GM18511 (cell line): Measurements from ENCODE around the gene TMEM132C.

Experiments used
- ATAC-seq: cut with Tn5 transposase; IDR thresholded peaks from one replicate; pipeline ENCODE4 v1.9.1; 2021; ENCODE audit warnings: mild to moderate bottlenecking, moderate library complexity; ENCODE audit not compliant: unreplicated experiment

TMEM132C gene

DNA sequence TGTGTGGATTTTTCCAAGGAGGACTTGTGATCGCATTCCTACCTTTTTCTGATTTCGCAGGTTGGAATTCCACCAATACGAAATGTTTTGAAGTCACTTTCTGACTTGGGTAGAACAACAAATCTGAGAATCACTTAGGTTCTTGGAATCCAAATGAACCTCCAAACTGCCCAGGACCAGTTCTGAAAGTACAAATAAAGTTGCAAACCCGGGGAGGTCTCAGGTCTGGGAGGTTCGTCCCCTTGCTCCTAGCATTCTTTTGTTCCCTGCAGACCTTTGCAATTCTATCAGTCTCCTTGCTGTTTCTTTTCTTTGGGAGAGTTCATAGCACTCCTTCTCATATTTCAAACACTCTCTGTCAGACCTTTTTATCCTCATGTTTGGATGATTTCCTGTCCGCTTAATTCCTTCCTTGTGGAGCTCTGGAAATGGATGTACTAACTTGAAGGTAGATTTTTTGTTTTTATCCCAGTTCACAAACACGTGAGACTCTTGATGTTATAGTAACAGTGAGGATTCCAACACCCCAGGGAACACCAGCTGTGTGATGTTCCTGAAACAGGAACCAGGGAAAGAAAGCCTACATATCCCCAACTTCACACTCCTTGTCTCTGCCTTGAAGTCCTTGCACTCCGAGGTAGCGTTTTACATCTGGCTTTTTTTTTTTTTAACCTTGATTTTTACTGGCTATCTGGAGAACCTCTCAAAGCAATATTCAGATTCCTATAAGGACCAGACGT lies 70.6 kb downstream of the TMEM132C start:
- ATAC-seq: no peak

DNA sequence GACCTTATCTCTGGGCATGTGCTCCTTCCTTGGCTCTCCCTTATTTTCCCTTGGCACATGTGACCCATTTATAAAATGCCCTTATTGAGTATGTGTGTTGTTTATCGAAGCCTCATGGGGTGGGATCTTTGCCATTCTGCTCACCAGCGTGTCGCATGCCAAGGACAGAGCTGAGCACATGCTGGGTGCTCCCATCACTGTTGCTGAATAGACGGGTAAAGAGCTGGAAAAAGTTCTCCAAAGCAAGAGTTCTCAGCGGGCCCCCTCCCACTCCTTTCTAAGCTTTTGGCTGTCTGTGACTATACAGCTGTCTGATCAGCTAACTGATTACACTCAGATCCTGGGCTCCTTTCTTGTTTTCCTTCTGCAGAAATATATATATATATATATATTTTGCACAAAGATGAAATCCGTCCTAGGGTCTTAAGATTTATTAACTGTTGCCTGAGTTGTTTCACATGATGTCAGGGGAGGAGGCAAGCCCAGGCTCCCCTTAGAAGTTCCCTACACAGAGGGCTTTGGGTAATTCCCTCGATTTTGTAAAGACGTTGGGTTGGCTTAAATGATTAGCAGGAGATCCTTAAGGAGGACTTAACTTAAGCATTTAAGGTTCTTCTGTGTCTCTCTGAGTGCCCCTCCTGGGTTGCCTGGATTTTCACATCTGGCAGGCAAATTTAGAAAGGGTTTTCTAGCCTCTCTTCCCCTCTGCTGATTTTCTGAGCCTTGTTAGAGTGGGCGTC lies 71.6 kb downstream of the TMEM132C start:
- no peak for ATAC-seq

DNA sequence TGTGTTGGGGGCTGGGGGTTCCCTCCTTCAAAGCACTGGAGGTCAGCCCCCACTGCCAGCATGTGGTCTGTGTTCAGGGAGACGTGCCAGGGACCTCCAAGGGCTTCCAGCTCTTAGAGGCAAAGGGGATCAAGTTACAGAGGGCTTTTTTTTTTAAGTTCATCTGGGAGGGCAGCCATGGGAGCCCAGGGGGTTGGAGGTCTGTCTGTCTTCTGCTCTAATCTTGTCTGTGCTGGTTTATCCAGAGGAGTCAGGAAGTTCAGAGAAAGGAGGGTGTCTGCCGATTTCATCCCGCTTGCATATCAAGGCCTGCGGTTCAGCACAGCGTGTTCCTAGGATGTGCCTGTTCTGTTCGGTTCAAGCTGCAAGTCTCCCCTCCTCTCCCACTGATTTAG lies 72.2 kb downstream of the TMEM132C start:
- no peak for ATAC-seq

DNA sequence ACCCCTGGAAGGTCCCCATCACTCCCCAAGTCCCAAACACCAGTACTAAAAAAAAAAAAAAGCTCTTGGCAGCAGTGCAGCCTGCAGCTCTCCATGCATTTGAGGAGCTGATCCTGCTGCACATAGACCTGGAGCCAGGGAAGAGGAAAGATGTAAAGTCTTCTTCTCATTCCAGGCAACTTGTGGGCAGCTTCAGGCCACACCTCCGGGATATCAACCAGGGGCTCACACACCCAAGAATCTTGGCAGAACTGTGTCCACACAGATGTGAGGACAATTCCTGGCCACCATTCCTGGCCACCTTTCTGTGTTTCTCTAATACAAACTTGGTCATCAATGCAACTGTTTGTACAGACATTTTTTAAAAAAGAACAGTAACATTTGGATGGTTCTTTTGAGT lies 72.7 kb downstream of the TMEM132C start:
- ATAC-seq: no peak

DNA sequence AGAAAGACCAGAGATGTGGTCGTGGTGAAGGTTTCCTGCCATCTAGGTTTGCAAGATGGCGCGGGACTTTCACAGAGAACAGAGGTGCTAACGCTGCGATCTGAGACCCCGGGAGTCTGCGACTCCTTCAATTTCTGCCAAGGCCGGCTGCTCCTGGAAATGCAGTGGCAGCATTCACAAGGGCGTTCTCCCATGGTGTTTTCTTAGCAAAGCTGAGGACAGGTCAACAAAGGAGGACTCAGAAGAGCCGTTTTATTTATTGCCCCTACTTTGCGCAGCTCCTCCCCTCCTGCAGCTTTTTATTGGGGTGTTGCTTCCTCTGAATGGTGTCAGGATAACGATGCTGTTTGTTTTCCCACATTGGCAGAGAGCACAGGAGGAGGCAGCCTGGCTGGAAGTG lies 86.3 kb downstream of the TMEM132C start:
- no peak for ATAC-seq

DNA sequence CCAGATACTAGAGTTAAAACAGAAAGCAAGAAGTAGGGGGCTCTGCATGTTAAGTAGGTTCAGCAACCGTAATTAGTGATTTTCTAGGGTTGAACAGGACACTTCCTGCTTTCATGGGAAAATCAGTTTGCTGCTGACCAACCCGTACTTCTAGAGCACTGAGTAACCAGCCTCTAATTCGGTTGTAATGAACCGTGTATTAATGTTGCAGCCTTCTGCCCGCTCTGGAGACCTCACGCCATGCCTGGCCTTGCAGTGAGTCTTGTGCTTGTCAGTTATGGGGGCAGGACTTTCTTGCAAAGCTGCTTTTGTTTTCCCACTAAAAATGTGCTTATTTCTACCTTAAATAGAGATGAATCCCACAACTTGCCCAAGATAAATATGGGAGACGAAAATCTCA lies 89.6 kb downstream of the TMEM132C start:
- ATAC-seq: no peak

DNA sequence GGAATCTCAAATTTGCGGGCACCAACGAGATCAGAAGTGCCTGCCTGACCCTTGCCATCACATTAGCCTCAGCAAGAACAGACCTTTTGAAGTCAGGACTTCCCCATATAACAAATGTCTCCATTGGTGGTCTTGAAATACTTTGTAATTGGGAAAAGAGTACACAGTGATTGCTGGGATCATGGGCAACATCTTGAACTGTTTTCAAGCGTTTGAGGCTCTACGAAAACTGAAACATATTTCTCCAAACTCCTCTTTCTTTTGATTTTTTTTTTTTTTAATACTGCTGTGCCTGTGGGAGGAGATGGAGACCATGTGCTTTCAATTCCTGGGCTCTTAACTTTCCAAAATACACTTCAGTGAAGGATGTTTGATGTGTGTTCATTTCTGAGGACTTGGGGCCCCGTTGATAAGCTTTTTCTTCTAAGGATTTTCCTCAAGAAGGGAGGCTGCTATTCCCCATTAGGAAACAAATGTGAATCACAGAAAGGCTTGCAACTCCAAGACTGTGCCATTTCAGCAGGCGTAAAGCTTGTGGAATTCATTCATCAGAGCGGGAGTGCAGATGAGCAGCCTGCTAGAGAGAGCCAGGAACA lies 94.5 kb downstream of the TMEM132C start:
- no peak for ATAC-seq

DNA sequence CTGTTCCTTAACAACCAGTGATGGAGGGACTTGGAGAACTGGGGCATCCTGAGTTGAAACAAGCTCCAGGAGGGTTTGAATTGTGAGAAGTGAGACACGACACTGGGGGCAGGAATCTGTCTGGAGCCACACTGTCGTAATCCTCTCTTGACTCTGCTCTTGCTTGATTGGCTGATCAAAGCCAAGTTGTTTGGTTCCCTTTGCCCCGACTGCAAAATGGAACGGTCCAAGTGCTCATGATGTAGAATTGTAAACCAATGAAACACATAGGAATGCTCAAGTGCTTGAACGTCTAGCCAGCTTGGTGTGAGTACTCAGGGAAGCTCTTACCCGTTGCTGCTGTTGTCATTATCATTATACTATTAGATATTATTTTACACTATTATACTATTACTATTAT lies 98.1 kb downstream of the TMEM132C start:
- no peak for ATAC-seq

DNA sequence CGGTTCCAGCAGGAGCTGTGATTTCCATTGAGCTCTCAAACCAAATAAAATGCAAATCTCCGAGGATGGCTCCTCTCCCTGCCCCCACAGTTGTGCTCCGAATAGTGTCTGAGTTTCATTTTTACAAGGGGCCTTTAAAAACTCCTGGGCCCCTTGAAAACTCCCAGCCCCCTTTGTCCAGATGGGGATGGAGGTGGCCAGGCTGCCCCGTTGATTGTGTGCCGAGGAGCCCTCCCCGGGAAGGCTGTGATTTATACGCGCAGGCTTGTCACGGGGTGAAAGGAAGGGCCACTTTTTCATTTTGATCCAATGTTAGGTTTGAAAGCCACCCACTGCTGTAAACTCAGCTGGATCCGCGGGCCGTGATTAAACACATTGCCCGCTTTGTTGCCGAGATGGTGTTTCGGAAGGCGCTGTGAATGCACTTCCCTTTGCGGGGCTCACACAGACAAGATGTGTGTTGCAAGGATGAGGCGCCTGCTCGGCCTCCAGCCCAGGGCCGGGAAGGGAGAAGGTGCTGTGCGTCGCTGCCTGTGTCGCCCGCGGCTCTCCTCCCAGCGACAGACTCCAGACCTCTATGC lies 98.8 kb downstream of the TMEM132C start:
- no peak for ATAC-seq

DNA sequence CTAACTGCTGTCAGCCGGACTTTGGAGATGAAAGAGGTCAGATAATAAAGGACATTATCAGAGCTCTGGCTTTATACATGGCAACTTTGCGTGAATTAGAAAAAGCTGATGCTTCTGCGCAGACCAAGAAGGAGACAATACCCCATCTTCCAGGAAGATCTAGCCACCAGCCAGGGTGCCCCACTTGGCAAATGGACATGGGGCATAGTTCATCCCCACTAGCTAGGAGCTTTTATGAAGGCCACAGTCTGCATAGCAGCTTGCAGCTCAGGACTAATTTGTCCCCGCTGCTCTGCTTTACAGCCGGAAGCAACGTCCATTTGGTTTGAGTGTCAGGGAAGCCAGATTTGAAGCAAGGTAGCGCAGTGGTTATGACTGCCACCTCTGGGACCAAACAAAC lies 101.0 kb downstream of the TMEM132C start:
- ATAC-seq: no peak

DNA sequence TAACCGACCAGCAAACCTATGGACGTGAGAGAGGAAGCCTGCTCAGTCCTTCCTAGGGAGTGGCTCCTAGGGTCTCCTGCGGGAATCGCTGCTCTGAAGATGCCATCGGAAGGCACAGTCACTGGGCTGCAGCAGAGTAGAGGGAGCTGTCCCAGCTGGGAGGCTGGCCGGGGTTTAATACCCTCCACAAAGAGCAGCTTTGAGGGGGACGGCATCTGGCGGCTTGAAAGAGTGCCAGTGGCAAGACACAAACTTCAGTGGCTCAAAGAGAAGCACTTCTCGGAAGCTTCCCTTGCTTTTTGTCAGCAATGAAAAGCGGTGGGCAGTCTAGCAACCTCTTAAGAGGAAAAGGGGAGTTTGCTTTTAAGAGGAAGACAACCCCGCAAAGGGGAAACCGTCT lies 114.6 kb downstream of the TMEM132C start:
- no peak for ATAC-seq

DNA sequence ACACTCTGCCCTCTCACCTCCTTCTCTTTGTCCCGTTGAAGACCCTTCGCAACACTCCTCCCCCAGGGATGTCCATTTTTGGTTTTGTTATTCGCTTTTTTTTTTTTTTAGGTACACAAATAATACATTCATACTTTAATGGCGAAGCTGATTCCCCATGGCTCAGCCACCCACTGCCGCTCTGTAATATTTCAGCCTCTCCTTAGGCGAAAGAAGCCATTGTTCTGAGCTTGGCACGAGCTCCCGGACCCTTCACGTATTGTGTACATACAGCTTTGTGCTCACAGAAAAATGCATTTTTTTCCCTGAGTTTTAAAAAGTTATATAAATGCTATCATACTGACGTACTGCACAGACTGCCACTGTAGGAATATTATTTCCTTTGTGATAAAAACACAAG lies 115.0 kb downstream of the TMEM132C start:
- ATAC-seq: no peak

DNA sequence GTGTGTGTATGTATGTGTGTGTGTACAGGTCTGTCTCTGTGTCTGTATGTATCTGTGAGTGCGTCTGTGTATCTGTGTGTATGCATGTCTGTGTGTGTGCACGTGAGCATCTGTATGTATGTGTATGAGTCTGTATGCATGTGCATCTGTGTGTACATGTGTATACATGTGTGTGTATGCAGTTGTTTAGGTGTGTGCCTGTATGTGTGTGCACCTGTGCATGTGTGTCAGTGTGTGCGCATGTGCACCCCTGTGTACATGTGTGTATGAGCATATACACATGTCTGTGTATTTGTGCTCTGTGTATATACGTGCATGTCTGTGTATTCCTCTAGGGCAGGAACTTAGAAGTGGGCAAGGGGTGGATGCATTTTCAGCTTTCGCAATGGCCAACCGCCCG lies 116.0 kb downstream of the TMEM132C start:
- ATAC-seq: no peak

DNA sequence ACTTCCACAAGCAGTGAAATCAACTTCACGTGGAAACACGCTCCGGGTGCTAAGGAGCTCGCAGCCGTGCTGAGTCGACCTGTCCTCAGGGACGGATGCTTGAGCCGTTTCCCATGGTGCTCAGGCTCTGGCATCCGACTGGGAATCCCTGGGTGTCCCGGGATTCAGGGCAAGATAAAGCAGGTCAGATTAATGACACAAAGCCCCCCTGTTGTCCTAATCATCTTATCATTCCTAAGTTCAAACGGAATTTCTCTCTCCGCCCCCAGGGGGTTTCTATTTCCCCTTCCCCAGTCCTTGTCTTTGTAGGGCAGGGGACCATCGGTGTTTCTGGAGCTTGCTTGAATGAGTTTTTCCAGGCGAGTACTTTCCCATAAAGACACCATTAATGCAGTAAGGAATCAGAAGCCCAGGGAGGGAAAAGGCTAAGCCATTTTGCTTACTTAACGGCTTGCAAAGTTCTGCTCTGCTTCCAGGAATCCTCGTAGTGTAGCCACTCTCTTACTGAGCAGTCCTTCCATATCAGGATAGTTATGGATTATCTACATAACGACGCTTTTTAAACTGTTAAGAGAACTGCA lies 116.5 kb downstream of the TMEM132C start:
- no peak for ATAC-seq

DNA sequence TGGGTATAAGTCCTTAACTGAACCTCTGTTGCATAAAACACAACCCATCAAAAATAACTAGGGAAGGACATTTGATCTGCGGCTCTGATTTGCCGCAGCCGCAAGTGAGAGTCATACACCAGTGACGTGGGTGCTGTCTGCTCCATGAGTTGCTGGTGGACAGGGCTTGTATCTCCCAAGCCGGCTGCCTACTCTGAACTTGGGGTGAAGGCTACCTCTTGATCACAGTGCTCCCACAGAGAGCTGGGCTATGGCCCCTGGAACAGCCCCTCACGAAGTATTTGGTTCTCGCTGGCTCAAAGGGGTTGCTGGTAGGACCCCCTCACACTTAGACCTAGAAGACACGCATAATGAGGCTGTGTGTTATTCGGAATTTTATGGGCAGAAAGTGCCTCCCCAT lies 118.8 kb downstream of the TMEM132C start:
- ATAC-seq: no peak

DNA sequence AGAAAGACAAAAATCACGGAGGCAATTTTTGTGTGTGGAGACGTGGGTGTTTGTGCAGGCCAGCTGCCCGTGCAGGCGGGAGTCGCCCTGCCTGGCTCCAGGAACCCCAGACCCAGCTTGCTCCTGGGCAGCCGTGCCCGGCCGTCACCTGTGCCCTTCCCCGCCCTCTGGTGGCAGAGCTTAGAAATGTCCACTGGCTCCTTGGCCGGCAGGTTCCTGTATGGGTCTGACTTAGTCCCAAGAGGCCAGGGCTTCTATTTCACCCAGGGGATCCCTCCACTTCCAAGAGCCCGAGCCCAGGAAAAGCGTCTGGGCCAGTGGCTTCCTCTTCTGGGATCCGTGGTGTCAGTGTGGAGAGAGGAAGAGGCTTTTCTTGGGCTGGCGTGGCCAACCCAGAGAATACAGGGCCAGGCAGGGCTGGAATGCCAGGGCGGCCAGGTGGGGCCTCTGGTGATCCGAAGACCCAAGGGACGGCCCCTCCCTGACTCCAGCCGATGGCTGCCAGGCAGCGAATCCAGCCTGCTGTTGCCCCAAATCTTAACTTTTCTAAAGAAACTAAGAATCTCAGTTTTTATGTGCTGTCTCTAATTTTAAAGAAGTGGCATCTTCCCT lies 120.9 kb downstream of the TMEM132C start:
- ATAC-seq: peak; percentile 80

DNA sequence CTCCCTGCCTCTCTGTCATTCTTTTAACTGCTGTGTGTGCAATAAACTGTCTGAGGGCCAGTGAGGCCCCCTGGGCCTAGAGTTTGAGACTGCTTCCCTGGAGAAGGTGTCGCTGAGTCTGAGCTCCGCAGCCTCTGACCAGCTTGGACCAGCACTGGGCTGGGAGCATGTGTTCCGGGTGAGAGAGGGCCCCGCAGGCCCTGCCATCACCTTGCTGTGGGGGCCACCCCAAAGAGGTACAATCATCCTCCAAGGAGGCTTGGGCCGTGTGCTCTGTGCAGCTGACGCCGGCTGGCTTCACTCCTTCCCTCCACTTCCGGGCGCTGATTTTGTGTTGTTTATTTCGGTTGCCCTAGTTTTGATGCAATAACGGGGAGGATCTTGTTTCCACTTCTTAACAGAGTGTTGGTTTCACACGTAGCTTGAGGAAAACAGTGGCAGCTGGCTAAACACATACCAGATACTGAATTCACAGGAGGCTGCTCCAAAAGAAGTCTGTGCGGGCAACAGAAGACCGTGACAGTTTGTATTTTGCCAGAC lies 121.6 kb downstream of the TMEM132C start:
- peak; percentile 53 for ATAC-seq

DNA sequence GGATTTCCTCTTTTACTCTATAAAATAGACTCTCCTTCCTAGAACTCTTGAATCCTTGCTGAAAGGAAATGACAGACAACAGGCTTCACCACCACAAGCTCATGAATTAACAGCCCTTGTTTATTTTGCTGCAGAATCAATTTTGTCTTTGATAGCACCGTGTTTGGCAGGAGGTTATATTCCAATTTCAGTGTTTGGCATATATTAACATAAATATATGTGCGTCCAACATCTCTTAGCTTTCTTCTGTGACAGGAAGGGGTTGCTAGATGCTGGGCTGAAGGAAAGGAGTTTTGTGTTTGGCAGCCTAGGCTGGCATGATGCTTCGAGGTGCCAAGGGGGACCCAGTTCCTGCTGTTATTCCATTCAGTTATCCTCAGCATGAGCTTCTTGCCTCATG lies 126.4 kb downstream of the TMEM132C start:
- no peak for ATAC-seq

DNA sequence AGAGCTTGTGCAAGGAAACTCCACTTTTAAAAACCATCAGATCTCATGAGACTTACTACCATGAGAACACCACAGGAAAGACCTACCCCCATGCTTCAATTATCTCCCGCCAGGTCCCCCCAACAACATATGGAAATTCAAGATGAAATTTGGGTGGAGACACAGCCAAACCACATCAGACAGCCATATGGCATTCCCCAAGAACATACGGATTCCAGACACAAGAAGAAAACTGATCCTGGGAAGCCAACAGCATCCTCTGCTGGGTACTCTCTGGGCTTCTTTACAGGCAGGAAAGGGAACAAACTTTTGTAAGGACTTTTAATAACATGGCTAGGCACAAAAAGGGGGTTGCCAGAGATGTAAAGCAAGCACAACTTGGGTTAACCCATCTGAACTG lies 127.2 kb downstream of the TMEM132C start:
- no peak for ATAC-seq

DNA sequence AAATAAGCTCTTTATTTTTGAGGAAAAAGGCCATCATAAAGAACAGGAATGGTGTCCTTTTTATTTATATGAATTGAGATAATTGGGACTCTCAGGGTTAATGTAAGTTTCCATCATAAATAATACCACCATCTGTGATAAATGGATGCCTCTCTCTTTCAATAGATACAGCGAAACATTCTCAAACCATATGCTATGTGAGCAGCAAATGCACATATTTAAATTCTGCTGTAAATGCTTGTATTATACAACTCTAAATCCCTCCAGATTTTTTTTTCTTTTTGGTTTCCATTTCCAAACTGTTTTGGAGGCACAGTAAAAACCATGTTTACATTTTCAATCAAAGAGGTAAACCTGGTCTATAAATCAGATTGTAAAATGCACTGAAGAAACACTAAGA lies 132.3 kb downstream of the TMEM132C start:
- no peak for ATAC-seq
